HepG2 (cell line): ENCODE results near the gene CDC37. TPM values are rescaled to one million over a fixed set of nuclear protein-coding genes. Genes with fewer than 3 reads are reported as not detected.

ENCODE experiments used
- BRD4 ChIP-seq: sonication (generic); formaldehyde crosslinking; IDR thresholded peaks from 2 replicates; pipeline ENCODE4 v1.4.0; 2020; ENCODE audit warnings: missing genetic modification reagents
- CBX5 ChIP-seq: sonication (generic); formaldehyde crosslinking; IDR thresholded peaks from 2 replicates; pipeline ENCODE4 v1.4.0; 2020; ENCODE audit warnings: missing genetic modification reagents, borderline replicate concordance
- FOXK2 ChIP-seq: fragments of 450-650 bp; IDR thresholded peaks from 2 replicates; pipeline ENCODE4 v1.6.1; 2016
- HMGA1 ChIP-seq: sonication (generic); formaldehyde crosslinking; conservative IDR thresholded peaks from 2 replicates; pipeline ENCODE4 v1.4.0; 2020; ENCODE audit warnings: missing genetic modification reagents
- KMT2A ChIP-seq: sonication (generic); formaldehyde crosslinking; IDR thresholded peaks from 2 replicates; pipeline ENCODE4 v1.4.0; 2020; ENCODE audit warnings: missing genetic modification reagents
- MAFK ChIP-seq, 2 experiments: IDR thresholded peaks in 1 of 2; conservative IDR thresholded peaks in 1 of 2; 2 replicates each; pipeline ENCODE4 v1.6.1; 2011; ENCODE audit warnings: improper control_type of control experiment in 2 of 2, low read length in 2 of 2
- MED1 ChIP-seq: sonication (generic); formaldehyde crosslinking; IDR thresholded peaks from 2 replicates; pipeline ENCODE4 v1.4.0; 2020; ENCODE audit warnings: missing genetic modification reagents
- PHF5A ChIP-seq: IDR thresholded peaks from one replicate; pipeline ENCODE4 v1.6.1; 2018; ENCODE audit warnings: low read depth, missing genetic modification reagents; ENCODE audit not compliant: unreplicated experiment
- RFX3 ChIP-seq: IDR thresholded peaks from 2 replicates; pipeline ENCODE4 v1.6.1; 2016; ENCODE audit warnings: missing biosample characterization, missing genetic modification reagents
- RFXAP ChIP-seq: sonication (generic); formaldehyde crosslinking; IDR thresholded peaks from 2 replicates; pipeline ENCODE4 v1.4.0; 2020; ENCODE audit warnings: missing genetic modification reagents, borderline replicate concordance
- SETDB1 ChIP-seq: sonication (generic); formaldehyde crosslinking; IDR thresholded peaks from 2 replicates; pipeline ENCODE4 v1.5.1; 2020; ENCODE audit warnings: missing genetic modification reagents, mild to moderate bottlenecking, borderline replicate concordance
- SIN3A ChIP-seq: IDR thresholded peaks from 2 replicates; pipeline ENCODE4 v1.6.1; 2011; ENCODE audit warnings: low read depth, mild to moderate bottlenecking, control low read depth, low read length, borderline replicate concordance
- STAT5B ChIP-seq: sonication (generic); formaldehyde crosslinking; IDR thresholded peaks from 2 replicates; pipeline ENCODE4 v1.4.0; 2020; ENCODE audit warnings: missing genetic modification reagents
- TBL1XR1 ChIP-seq: fragments of 150-350 bp; IDR thresholded peaks from 2 replicates; pipeline ENCODE4 v1.6.1; 2014; ENCODE audit warnings: borderline replicate concordance, low read length; ENCODE audit not compliant: partially characterized antibody
- TCF7 ChIP-seq: sonication (generic); IDR thresholded peaks from 2 replicates; pipeline ENCODE4 v1.6.1; 2016; ENCODE audit warnings: antibody characterized with exemption, low read depth
- ZFP36L1 ChIP-seq: sonication (generic); formaldehyde crosslinking; IDR thresholded peaks from 2 replicates; pipeline ENCODE4 v1.8.0; 2022; ENCODE audit warnings: mild to moderate bottlenecking, missing genetic modification reagents, moderate library complexity
- ZNF264 ChIP-seq: sonication (generic); formaldehyde crosslinking; IDR thresholded peaks from 2 replicates; pipeline ENCODE4 v1.4.0; 2020; ENCODE audit warnings: missing genetic modification reagents
- ZNF430 ChIP-seq: sonication (generic); formaldehyde crosslinking; IDR thresholded peaks from 2 replicates; pipeline ENCODE4 v1.9.0; 2021; ENCODE audit warnings: mild to moderate bottlenecking, missing genetic modification reagents
- ZNF670 ChIP-seq: sonication (generic); formaldehyde crosslinking; IDR thresholded peaks from 2 replicates; pipeline ENCODE4 v1.8.0; 2022; ENCODE audit warnings: mild to moderate bottlenecking, missing genetic modification reagents, borderline replicate concordance
- ZNF766 ChIP-seq: sonication (generic); formaldehyde crosslinking; IDR thresholded peaks from 2 replicates; pipeline ENCODE4 v1.5.0; 2020; ENCODE audit warnings: missing genetic modification reagents, borderline replicate concordance
- ZNF768 ChIP-seq: sonication (generic); formaldehyde crosslinking; IDR thresholded peaks from 2 replicates; pipeline ENCODE4 v1.4.0; 2020; ENCODE audit warnings: missing genetic modification reagents
- ZNF772 ChIP-seq: sonication (generic); formaldehyde crosslinking; IDR thresholded peaks from 2 replicates; pipeline ENCODE4 v1.5.0; 2020; ENCODE audit warnings: mild to moderate bottlenecking, missing genetic modification reagents
- ZNF83 ChIP-seq: sonication (generic); formaldehyde crosslinking; IDR thresholded peaks from 2 replicates; pipeline ENCODE4 v1.4.0; 2020; ENCODE audit warnings: missing genetic modification reagents, mild to moderate bottlenecking, borderline replicate concordance
- polyA plus RNA-seq, 8 experiments: library from polyadenylated mRNA; depleted of rRNA in 3 of 8; stranded (reverse) in 7 of 8; unstranded in 1 of 8; fragments of >200 nt; fragmentation: Illumina TruSeq in 4 of 8; extraction: Trizol in 4 of 8; gene quantifications; 2 replicates each; pipeline versions ENCODE4 v1.2.1 to v1.2.3, GENCODE V29; 2011 to 2016; ENCODE audit warnings: low read depth in 4 of 8, missing spikeins in 1 of 8, mixed read lengths in 1 of 8; ENCODE audit not compliant: insufficient read depth in 1 of 8
- total RNA-seq, 5 experiments: library from RNA; depleted of rRNA; stranded (reverse); fragments of >200 nt; fragmentation: Illumina TruSeq; extraction: Trizol; gene quantifications; 2 replicates each; pipeline ENCODE4 v1.2.3, GENCODE V29; 2016; ENCODE audit warnings: low read depth in 1 of 5
- TF ChIP-seq, protein P1 (sequence below), 2 experiments: sonication (generic) in 1 of 2; formaldehyde crosslinking in 1 of 2; IDR thresholded peaks; 2 replicates each; pipeline versions ENCODE4 v1.4.0 to v1.6.1; 2016 to 2020; ENCODE audit warnings: borderline replicate concordance in 1 of 2, low read depth in 1 of 2, mild to moderate bottlenecking in 1 of 2, missing genetic modification reagents in 1 of 2
- TF ChIP-seq, protein P2 (sequence below): sonication (generic); formaldehyde crosslinking; IDR thresholded peaks from 2 replicates; pipeline ENCODE4 v1.5.0; 2020; ENCODE audit warnings: mild to moderate bottlenecking, missing genetic modification reagents, moderate library complexity

Gene CDC37
- total and polyA plus RNA-seq, 2 of the 13 experiments (the other 11 are each of a cell fraction or from before 2014, with no cell fraction given): 158 to 177 TPM

DNA sequence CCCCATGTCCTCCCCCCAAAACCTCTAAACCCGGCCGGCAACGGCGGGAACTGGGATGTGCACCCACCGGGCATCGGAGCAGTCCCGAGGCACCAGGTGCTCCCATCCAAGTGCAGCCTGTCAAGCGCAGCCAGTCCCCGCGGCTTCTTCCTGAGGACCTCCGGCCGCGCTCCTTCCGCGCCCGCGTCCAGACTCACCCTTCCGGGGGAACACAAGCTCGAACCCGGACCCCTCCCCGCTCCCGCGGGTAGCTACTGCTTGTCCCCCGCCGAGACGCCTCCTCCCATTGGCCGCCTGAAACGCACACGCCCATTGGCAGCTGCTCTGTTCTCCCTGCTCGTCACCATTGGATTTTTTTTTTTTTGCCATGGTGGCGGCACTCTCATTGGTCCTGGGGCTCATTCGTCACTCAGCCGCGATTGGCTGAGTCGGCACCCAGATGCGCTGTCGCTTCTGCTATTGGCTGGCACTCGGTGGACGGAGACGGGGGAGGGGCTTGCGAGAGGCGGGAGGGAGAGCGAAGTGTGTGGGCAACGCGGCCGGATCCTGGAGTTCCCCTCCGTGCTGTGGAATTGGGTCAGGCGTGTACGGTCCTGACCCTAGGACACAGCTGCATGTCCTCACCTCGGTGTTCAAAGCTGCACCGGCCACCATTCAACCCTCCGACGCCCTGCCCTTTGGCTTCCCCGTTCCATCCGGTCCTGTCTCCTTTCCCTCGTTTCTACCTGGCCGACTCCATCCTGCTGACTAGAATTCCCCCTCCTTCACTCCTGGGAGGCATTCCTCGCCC is 22.8 kb downstream of the CDC37 start, which contains the start of gene TYK2 (continued):
- TF ChIP-seq RFX3 (CRISPR knock-in tag) (no peak), SETDB1 (no peak), MED1 (CRISPR knock-in tag) (peak; percentile 74), ZNF772 (0 out of 2 replicates have a peak, but pooled peaks have one; percentile 16), RFXAP (CRISPR knock-in tag) (peak; percentile 99), ZNF670 (CRISPR knock-in tag) (peak; percentile 36; the same call in 1 of the 2 replicates), ZNF430 (CRISPR knock-in tag) (0 out of 2 replicates have a peak, but pooled peaks have one; percentile 62), STAT5B (CRISPR knock-in tag) (no peak), PHF5A (CRISPR knock-in tag) (no peak), TBL1XR1 (no peak), ZNF766 (CRISPR knock-in tag) (peak; percentile 70; the same call in 1 of the 2 replicates), TCF7 (no peak), CBX5 (CRISPR knock-in tag) (peak; percentile 39; the same call in 1 of the 2 replicates), ZNF264 (CRISPR knock-in tag) (0 out of 2 replicates have a peak, but pooled peaks have one; percentile 83), SIN3A (peak; percentile 47; the same call in 1 of the 2 replicates), HMGA1 (CRISPR knock-in tag) (no peak), ZNF83 (CRISPR knock-in tag) (no peak), ZFP36L1 (CRISPR knock-in tag) (peak; percentile 88), FOXK2 (no peak), ZNF768 (no peak), MAFK (conservative IDR thresholded peaks at IDR 0.05 in 1 of 2, IDR thresholded peaks at IDR 0.05 in 1 of 2; ENCODE audit: low read length in 2 of 2) (peak; percentile 21 to 47; a peak in 3 of 4 replicates), KMT2A (CRISPR knock-in tag) (peak; percentile 73), BRD4 (CRISPR knock-in tag) (peak; percentile 79; the same call in 1 of the 2 replicates)
- TF ChIP-seq, protein P1, sequence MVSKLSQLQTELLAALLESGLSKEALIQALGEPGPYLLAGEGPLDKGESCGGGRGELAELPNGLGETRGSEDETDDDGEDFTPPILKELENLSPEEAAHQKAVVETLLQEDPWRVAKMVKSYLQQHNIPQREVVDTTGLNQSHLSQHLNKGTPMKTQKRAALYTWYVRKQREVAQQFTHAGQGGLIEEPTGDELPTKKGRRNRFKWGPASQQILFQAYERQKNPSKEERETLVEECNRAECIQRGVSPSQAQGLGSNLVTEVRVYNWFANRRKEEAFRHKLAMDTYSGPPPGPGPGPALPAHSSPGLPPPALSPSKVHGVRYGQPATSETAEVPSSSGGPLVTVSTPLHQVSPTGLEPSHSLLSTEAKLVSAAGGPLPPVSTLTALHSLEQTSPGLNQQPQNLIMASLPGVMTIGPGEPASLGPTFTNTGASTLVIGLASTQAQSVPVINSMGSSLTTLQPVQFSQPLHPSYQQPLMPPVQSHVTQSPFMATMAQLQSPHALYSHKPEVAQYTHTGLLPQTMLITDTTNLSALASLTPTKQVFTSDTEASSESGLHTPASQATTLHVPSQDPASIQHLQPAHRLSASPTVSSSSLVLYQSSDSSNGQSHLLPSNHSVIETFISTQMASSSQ (IDR thresholded peaks at IDR 0.05; ENCODE audit: low read depth): no peak
- TF ChIP-seq, protein P1 (CRISPR knock-in tag; IDR thresholded peaks at IDR 0.05; ENCODE audit: borderline replicate concordance): peak; percentile 37; the same call in 1 of the 2 replicates
- TF ChIP-seq, protein P2, sequence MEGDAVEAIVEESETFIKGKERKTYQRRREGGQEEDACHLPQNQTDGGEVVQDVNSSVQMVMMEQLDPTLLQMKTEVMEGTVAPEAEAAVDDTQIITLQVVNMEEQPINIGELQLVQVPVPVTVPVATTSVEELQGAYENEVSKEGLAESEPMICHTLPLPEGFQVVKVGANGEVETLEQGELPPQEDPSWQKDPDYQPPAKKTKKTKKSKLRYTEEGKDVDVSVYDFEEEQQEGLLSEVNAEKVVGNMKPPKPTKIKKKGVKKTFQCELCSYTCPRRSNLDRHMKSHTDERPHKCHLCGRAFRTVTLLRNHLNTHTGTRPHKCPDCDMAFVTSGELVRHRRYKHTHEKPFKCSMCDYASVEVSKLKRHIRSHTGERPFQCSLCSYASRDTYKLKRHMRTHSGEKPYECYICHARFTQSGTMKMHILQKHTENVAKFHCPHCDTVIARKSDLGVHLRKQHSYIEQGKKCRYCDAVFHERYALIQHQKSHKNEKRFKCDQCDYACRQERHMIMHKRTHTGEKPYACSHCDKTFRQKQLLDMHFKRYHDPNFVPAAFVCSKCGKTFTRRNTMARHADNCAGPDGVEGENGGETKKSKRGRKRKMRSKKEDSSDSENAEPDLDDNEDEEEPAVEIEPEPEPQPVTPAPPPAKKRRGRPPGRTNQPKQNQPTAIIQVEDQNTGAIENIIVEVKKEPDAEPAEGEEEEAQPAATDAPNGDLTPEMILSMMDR (CRISPR knock-in tag): no peak
